ENCODE results near the gene MCOLN3.

The MCOLN3 gene

DNA sequence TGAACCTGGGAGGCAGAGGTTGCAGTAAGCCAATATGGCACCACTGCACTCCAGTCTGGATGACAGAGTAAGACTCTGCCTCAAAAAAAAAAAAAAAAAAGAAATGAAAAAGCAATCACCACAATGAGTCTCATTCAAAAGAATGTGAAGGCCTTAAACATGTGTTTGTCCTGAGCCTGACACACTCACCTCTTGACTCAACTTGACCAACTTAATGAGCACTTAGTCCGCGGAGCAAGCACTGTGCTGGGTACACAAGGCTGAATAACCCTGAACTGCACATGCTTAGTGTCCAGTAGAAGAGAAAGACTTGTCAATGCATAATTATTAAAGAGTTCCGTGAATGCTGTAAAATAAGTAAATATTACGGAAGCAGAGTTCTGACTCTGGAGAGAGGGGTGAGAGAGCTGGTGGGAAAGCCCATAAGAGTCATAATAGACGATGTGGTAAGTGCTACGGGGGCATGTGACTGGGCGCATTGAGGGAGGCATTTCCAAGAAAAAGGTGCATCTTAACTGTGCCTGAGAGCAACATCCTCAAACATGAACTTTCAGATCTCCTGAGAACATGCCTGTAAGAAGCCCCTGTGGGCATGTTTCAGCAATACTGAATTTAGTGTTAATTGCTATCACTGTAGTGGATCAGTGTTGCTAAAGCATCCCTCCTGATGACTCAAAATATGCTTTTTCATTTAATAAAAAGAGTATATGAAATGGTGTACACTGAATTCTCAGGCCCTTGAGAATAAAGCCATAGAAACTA is 78.6 kb downstream of the MCOLN3 start:
- DNase-seq (ENCODE audit: low read depth, low spot score): no peak
- in situ Hi-C loops (cut with HindIII; ENCODE audit: low sequenced_read_pairs): no loop called here
- no peak overlapping the region for H3K4me3 ChIP-seq (ENCODE audit: low read depth, low read length)
- TF ChIP-seq, protein P1, sequence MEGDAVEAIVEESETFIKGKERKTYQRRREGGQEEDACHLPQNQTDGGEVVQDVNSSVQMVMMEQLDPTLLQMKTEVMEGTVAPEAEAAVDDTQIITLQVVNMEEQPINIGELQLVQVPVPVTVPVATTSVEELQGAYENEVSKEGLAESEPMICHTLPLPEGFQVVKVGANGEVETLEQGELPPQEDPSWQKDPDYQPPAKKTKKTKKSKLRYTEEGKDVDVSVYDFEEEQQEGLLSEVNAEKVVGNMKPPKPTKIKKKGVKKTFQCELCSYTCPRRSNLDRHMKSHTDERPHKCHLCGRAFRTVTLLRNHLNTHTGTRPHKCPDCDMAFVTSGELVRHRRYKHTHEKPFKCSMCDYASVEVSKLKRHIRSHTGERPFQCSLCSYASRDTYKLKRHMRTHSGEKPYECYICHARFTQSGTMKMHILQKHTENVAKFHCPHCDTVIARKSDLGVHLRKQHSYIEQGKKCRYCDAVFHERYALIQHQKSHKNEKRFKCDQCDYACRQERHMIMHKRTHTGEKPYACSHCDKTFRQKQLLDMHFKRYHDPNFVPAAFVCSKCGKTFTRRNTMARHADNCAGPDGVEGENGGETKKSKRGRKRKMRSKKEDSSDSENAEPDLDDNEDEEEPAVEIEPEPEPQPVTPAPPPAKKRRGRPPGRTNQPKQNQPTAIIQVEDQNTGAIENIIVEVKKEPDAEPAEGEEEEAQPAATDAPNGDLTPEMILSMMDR (IDR thresholded peaks at IDR 0.05; ENCODE audit: low read depth, low read length): no peak

DNA sequence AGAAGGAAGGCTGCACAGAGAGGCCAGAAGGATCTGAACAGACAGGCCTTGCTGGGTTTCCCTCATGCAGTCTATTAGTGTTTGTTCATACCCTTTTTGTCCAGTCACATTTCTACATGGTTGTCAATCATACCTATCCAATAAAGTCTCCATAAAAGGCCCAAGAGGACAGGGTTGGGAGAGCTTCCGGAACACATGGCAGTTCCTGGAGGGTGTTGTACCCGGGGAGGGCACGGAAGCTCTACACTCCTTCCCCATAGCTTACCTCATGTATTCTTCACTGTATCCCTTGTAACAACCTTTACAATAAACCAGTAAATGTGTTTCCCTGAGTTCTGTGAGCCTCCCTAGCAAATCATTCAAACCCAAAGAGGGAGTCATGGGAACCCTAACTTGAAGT is 79.4 kb downstream of the MCOLN3 start:
- no peak for DNase-seq (ENCODE audit: low read depth, low spot score)
- TF ChIP-seq, protein P1 (IDR thresholded peaks at IDR 0.05; ENCODE audit: low read depth, low read length): no peak

DNA sequence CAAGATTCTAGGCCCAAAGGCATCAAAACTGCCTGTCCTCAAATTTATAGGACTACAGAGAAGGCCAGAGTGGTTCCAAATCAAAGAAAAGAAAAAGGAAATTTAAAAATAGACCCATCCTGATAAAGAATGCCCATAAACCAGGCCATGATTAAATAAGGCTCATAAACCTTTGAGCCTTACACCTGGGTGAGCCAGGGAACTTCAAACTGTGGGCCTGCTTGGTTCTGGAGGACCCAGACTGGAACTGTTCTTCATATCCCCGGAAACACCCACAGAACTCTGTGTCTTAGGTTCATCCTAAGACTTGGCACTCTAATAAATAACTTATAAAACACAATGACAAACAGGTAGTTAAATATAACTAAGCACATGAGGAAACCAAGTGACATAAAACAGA is 80.2 kb downstream of the MCOLN3 start:
- TF ChIP-seq, protein P1 (IDR thresholded peaks at IDR 0.05; ENCODE audit: low read depth, low read length): no peak
- H3K4me3 ChIP-seq (ENCODE audit: low read depth, low read length): no peak overlapping the region
- in situ Hi-C loops (cut with HindIII; ENCODE audit: low sequenced_read_pairs): no loop called here
- DNase-seq (ENCODE audit: low read depth, low spot score): no peak

More for the DNA sequence above, 79.4 kb downstream of the MCOLN3 start:
- no peak overlapping the region for H3K4me3 ChIP-seq (ENCODE audit: low read depth, low read length)
- in situ Hi-C loops (cut with HindIII; ENCODE audit: low sequenced_read_pairs): no loop called here

Data from astrocyte of the spinal cord (primary cell).